OCI-LY1 (cell line): ENCODE data around the gene IPCEF1.

ENCODE experiments used
- H2AFZ ChIP-seq: fragments of 200-600 bp; sonication (generic), shearing (Covaris generic); 2 replicates; pipeline ENCODE4 v1.6.0; 2014; ENCODE audit warnings: antibody characterized with exemption, mild to moderate bottlenecking, low read length
- H3F3A ChIP-seq: fragments of 200-600 bp; sonication (generic), shearing (Covaris generic); 2 replicates; pipeline ENCODE4 v1.6.0; 2014; ENCODE audit warnings: mild to moderate bottlenecking, antibody characterized with exemption, low read length, moderate library complexity; ENCODE audit not compliant: insufficient read depth
- H3K27ac ChIP-seq: fragments of 200-600 bp; sonication (generic); 2 replicates; pipeline ENCODE4 v1.5.1; 2014; ENCODE audit warnings: low read length, mixed run types, mild to moderate bottlenecking, low read depth; ENCODE audit not compliant: poor library complexity, severe bottlenecking
- H3K27me3 ChIP-seq: fragments of 200-600 bp; sonication (generic); 2 replicates; pipeline ENCODE4 v1.6.0; 2014; ENCODE audit warnings: antibody characterized with exemption, mild to moderate bottlenecking, low read length, moderate library complexity; ENCODE audit not compliant: insufficient read depth
- H3K36me3 ChIP-seq: fragments of 200-600 bp; sonication (generic); 2 replicates; pipeline ENCODE4 v1.6.1; 2014; ENCODE audit warnings: mild to moderate bottlenecking, antibody characterized with exemption, low read length, moderate library complexity, mixed read lengths; ENCODE audit not compliant: insufficient read depth
- H3K4me1 ChIP-seq: fragments of 200-600 bp; sonication (generic); 2 replicates; pipeline ENCODE4 v1.5.1; 2014; ENCODE audit warnings: mild to moderate bottlenecking, low read length, moderate library complexity; ENCODE audit not compliant: insufficient read depth, severe bottlenecking
- H3K4me2 ChIP-seq: fragments of 200-600 bp; sonication (generic), shearing (Covaris generic); 2 replicates; pipeline ENCODE4 v1.6.1; 2014; ENCODE audit warnings: low read length
- H3K4me3 ChIP-seq: fragments of 200-600 bp; sonication (generic); 2 replicates; pipeline ENCODE4 v1.5.1; 2014; ENCODE audit warnings: low read length, low read depth, mild to moderate bottlenecking, mixed read lengths; ENCODE audit not compliant: poor library complexity, severe bottlenecking
- H3K79me2 ChIP-seq: fragments of 200-600 bp; shearing (Covaris generic); 2 replicates; pipeline ENCODE4 v1.6.1; 2016; ENCODE audit warnings: mixed run types, low read length, mixed read lengths; ENCODE audit not compliant: insufficient read depth
- H3K9ac ChIP-seq: fragments of 200-600 bp; sonication (generic), shearing (Covaris generic); 2 replicates; pipeline ENCODE4 v1.6.1; 2014; ENCODE audit warnings: mild to moderate bottlenecking, low read length, mixed read lengths
- H3K9me2 ChIP-seq: fragments of 200-600 bp; sonication (generic), shearing (Covaris generic); 2 replicates; pipeline ENCODE4 v1.6.1; 2014; ENCODE audit warnings: low read depth, mild to moderate bottlenecking, low read length, mixed read lengths
- H3K9me3 ChIP-seq: fragments of 200-600 bp; shearing (Covaris generic); 2 replicates; pipeline ENCODE4 v1.6.1; 2014; ENCODE audit warnings: low read length, mixed read lengths
- H4K20me1 ChIP-seq: fragments of 200-600 bp; sonication (generic), shearing (Covaris generic); 2 replicates; pipeline ENCODE4 v1.6.0; 2016; ENCODE audit warnings: mild to moderate bottlenecking, low read length; ENCODE audit not compliant: insufficient read depth
- CTCF ChIP-seq: fragments of 200-600 bp; sonication (generic), shearing (Covaris generic); IDR thresholded peaks from 2 replicates; pipeline ENCODE4 v1.5.1; 2017; ENCODE audit warnings: mild to moderate bottlenecking, antibody characterized with exemption, low read length, moderate library complexity, mixed read lengths
- EZH2 ChIP-seq: fragments of 200-600 bp; sonication (generic), shearing (Covaris generic); IDR thresholded peaks from 2 replicates; pipeline ENCODE4 v1.8.0; 2017; ENCODE audit warnings: borderline replicate concordance, mixed run types, mild to moderate bottlenecking, antibody characterized with exemption, low read length, moderate library complexity, mixed read lengths

Gene IPCEF1

GRCh38 chr6:154247119-154247861 is 109.3 kb downstream of the IPCEF1 start:
- H3F3A ChIP-seq, result no peaks in the 10 kb centered on the region
- no peak overlapping the region for H2AFZ ChIP-seq
- no peaks in the 10 kb centered on the region for H3K27me3 ChIP-seq
- H3K9me2 ChIP-seq, result no peaks in the 10 kb centered on the region
- H3K4me3 ChIP-seq, result no peak overlapping the region
- H3K9me3 ChIP-seq, result no peaks in the 10 kb centered on the region
- H3K27ac ChIP-seq, result no peak overlapping the region
- H3K79me2 ChIP-seq, result no peaks in the 10 kb centered on the region
- H3K4me1 ChIP-seq, result no peaks in the 10 kb centered on the region
- no peaks in the 10 kb centered on the region for H3K36me3 ChIP-seq
- no peak overlapping the region for H3K4me2 ChIP-seq
- H3K9ac ChIP-seq, result no peak overlapping the region
- H4K20me1 ChIP-seq, result no peaks in the 10 kb centered on the region
- TF ChIP-seq CTCF, result no peak
- TF ChIP-seq EZH2, result no peak

- H4K20me1 ChIP-seq, result no peaks in the 10 kb centered on the region
- no peaks in the 10 kb centered on the region for H3K36me3 ChIP-seq
- no peaks in the 10 kb centered on the region for H3K79me2 ChIP-seq
- no peak overlapping the region for H3K4me3 ChIP-seq
- no peaks in the 10 kb centered on the region for H3K27me3 ChIP-seq
- H3K9me3 ChIP-seq, result no peaks in the 10 kb centered on the region
- H2AFZ ChIP-seq, result no peak overlapping the region
- H3K27ac ChIP-seq, result no peak overlapping the region
- no peaks in the 10 kb centered on the region for H3F3A ChIP-seq
- H3K9ac ChIP-seq, result no peak overlapping the region
- no peaks in the 10 kb centered on the region for H3K9me2 ChIP-seq
- H3K4me2 ChIP-seq, result no peak overlapping the region
- no peaks in the 10 kb centered on the region for H3K4me1 ChIP-seq
- no peak for TF ChIP-seq CTCF
- TF ChIP-seq EZH2, result no peak
These were observed 109.9 kb downstream of the IPCEF1 start for GRCh38 chr6:154246723-154247118.

GRCh38 chr6:154245506-154245905 is 111.1 kb downstream of the IPCEF1 start:
- no peaks in the 10 kb centered on the region for H3K27me3 ChIP-seq
- no peaks in the 10 kb centered on the region for H3K79me2 ChIP-seq
- TF ChIP-seq CTCF, result no peak
- TF ChIP-seq EZH2, result no peak
- H3F3A ChIP-seq, result no peaks in the 10 kb centered on the region
- no peak overlapping the region for H3K4me3 ChIP-seq
- no peaks in the 10 kb centered on the region for H3K9me2 ChIP-seq
- H4K20me1 ChIP-seq, result no peaks in the 10 kb centered on the region
- H3K9ac ChIP-seq, result no peak overlapping the region
- H3K27ac ChIP-seq, result no peak overlapping the region
- H3K36me3 ChIP-seq, result no peaks in the 10 kb centered on the region
- no peaks in the 10 kb centered on the region for H3K4me1 ChIP-seq
- no peak overlapping the region for H3K4me2 ChIP-seq
- H2AFZ ChIP-seq, result no peak overlapping the region
- H3K9me3 ChIP-seq, result no peaks in the 10 kb centered on the region
